Measurements from ENCODE around the gene DLX3. TPM values are rescaled to one million over a fixed set of nuclear protein-coding genes. Genes with fewer than 3 reads are reported as not detected.
A peak's percentile ranks its signal among the peaks of the same experiment; 100 is the strongest.

The DLX3 gene
- total RNA-seq, 2 donors from 2014 or later, result 0.12 TPM; not detected in 1

DNA sequence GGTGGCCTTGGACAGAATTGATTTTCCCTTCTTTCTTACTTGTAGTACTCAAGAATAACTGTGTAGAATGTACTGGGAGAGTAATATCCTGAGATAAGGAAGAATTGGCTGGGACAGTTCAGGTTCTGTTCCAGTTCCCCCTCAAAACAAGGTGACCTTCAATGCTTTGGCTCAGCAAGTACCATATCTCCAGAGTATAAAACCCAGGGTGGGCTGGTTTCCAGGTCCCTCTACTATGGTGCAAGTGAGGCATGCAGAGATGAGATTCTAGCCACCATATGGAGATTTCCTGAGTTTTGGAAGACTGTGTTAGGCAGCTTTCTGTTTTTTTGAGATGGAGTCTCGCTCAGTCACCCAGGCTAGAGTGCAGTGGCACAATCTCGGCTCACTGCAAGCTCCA lies 18.1 kb upstream of the DLX3 start:
- Histone ChIP-seq H3K4me1 (no peaks in the 10 kb centered on the region), H3K27me3 (no peaks in the 10 kb centered on the region), H3K27ac (no peak overlapping the region), H3K36me3 (no peaks in the 10 kb centered on the region), H3K4me3 (no peak overlapping the region), H3K9me3 (peaks cover 0 to 42% of the 10 kb centered on the region in 2 donors)
- TF ChIP-seq, protein P1, sequence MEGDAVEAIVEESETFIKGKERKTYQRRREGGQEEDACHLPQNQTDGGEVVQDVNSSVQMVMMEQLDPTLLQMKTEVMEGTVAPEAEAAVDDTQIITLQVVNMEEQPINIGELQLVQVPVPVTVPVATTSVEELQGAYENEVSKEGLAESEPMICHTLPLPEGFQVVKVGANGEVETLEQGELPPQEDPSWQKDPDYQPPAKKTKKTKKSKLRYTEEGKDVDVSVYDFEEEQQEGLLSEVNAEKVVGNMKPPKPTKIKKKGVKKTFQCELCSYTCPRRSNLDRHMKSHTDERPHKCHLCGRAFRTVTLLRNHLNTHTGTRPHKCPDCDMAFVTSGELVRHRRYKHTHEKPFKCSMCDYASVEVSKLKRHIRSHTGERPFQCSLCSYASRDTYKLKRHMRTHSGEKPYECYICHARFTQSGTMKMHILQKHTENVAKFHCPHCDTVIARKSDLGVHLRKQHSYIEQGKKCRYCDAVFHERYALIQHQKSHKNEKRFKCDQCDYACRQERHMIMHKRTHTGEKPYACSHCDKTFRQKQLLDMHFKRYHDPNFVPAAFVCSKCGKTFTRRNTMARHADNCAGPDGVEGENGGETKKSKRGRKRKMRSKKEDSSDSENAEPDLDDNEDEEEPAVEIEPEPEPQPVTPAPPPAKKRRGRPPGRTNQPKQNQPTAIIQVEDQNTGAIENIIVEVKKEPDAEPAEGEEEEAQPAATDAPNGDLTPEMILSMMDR (IDR thresholded peaks at IDR 0.05), result no peak
- DNase-seq (ENCODE audit: low spot score), result no peak

GRCh38 chr17:50009282-50009681 lies 14.3 kb upstream of the DLX3 start:
- no peaks in the 10 kb centered on the region for H3K4me1 ChIP-seq
- no peaks in the 10 kb centered on the region for H3K36me3 ChIP-seq
- TF ChIP-seq, protein P1 (IDR thresholded peaks at IDR 0.05), result no peak
- H3K4me3 ChIP-seq, result no peak overlapping the region
- H3K27ac ChIP-seq, result no peak overlapping the region
- no peaks in the 10 kb centered on the region for H3K27me3 ChIP-seq
- H3K9me3 ChIP-seq, result peaks cover 0 to 38% of the 10 kb centered on the region in 2 donors
- DNase-seq (ENCODE audit: low spot score), result no peak

GRCh38 chr17:50003911-50004310 lies 8.9 kb upstream of the DLX3 start:
- Histone ChIP-seq H3K4me1 (no peaks in the 10 kb centered on the region), H3K9me3 (peaks cover 0 to 4% of the 10 kb centered on the region in 2 donors), H3K4me3 (no peak overlapping the region), H3K27ac (no peak overlapping the region), H3K36me3 (no peaks in the 10 kb centered on the region), H3K27me3 (peaks cover 0 to 4% of the 10 kb centered on the region in 2 donors)
- DNase-seq (ENCODE audit: low spot score), result peak; percentile 23
- TF ChIP-seq, protein P1 (IDR thresholded peaks at IDR 0.05), result no peak

- Histone ChIP-seq H3K27me3 (peaks cover 9 to 25% of the 10 kb centered on the region in 2 donors), H3K9me3 (no peaks in the 10 kb centered on the region), H3K4me3 (no peak overlapping the region), H3K36me3 (no peaks in the 10 kb centered on the region), H3K27ac (no peak overlapping the region), H3K4me1 (peaks cover 0 to 28% of the 10 kb centered on the region in 2 donors)
- DNase-seq (ENCODE audit: low spot score), result no peak
- TF ChIP-seq, protein P1 (IDR thresholded peaks at IDR 0.05), result no peak
These were observed 4.0 kb upstream of the DLX3 start for GRCh38 chr17:49998836-49999511.

DNA sequence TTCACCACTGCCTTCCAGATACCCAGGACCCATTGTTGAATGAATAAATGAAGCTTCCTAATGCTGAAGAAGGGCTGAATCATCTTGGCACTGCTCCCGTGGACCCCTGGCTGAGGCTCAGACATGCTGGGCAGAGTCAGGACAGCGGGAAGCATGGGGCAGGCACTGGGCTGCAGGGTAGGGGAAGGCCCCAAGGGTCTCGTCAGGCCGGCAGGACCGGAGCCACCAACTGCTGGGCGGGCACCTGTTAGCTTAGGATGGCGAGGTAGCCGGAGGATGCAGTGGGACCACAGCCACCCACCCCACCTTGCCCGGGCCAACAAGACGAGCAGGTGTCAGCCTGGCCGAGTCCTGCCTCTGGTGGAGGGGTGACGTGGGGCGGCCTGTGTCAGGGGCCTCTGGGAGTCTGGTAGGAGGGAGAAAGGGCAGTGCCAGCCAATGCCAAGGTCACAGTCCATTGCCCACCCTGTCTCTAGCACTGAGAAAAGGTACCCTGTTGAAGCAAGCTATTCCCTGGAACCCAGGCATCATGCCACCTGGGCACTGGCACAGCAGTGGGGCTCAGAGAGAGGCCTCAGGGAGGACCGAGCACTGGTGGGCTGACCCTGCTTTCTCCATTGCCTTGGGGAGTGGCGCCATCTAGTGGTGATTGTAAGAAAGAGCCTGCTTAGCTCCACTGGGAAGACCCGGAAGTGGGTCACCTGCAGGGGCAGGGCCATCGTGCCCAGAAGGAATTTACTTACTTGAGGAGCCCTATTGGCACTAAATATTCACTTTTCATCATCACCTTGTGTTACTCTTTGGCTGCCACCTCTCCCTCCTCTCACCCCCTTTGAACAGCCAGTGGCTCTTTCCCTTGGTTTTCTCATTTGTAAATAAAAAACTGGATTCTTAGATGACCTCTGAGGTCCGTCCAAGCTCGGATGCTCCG lies 3.0 kb upstream of the DLX3 start:
- no peaks in the 10 kb centered on the region for H3K9me3 ChIP-seq
- TF ChIP-seq, protein P1 (IDR thresholded peaks at IDR 0.05), result peak; percentile 78 to 94
- H3K27me3 ChIP-seq, result peaks cover 9 to 26% of the 10 kb centered on the region in 2 donors
- no peak overlapping the region for H3K27ac ChIP-seq
- no peaks in the 10 kb centered on the region for H3K36me3 ChIP-seq
- DNase-seq (ENCODE audit: low spot score), result peak; percentile 69
- no peak overlapping the region for H3K4me3 ChIP-seq
- peaks cover 0 to 36% of the 10 kb centered on the region in 2 donors for H3K4me1 ChIP-seq

All from right atrium auricular region (tissue), 2 donors.